ENCODE results near the gene CLDN18. TPM values are rescaled to one million over a fixed set of nuclear protein-coding genes. Genes with fewer than 3 reads are reported as not detected.

The CLDN18 gene
- total RNA-seq, 1 donor from 2014 or later, result not detected

- no peak for ATAC-seq
These were observed 53.5 kb downstream of the CLDN18 start for GRCh38 chr3:138063416-138063815.

- no peak for ATAC-seq
These were observed 56.0 kb downstream of the CLDN18 start for GRCh38 chr3:138065949-138066348.

GRCh38 chr3:138066383-138066782 lies 56.4 kb downstream of the CLDN18 start:
- no peak for ATAC-seq

- ATAC-seq, result no peak
These were observed 57.0 kb downstream of the CLDN18 start for GRCh38 chr3:138066972-138067371.

- ATAC-seq, result no peak
These were observed 58.1 kb downstream of the CLDN18 start for GRCh38 chr3:138068046-138068445.

GRCh38 chr3:138068579-138069174 lies 58.7 kb downstream of the CLDN18 start:
- ATAC-seq, result peak; percentile 89

GRCh38 chr3:138070006-138070405 lies 60.0 kb downstream of the CLDN18 start:
- ATAC-seq, result no peak

- no peak for ATAC-seq
These were observed 62.8 kb downstream of the CLDN18 start for GRCh38 chr3:138072796-138073195.

GRCh38 chr3:138078096-138078495 lies 68.1 kb downstream of the CLDN18 start:
- ATAC-seq, result no peak

GRCh38 chr3:138078901-138079344 lies 69.0 kb downstream of the CLDN18 start:
- ATAC-seq, result peak; percentile 74

GRCh38 chr3:138079901-138080300 lies 69.9 kb downstream of the CLDN18 start:
- no peak for ATAC-seq

GRCh38 chr3:138081371-138082084 lies 71.6 kb downstream of the CLDN18 start:
- ATAC-seq, result peak; percentile 49

GRCh38 chr3:138082085-138082991 lies 72.4 kb downstream of the CLDN18 start:
- ATAC-seq, result peak; percentile 71

GRCh38 chr3:138082992-138083386 lies 73.0 kb downstream of the CLDN18 start:
- ATAC-seq, result no peak

Other genes with a start within 250 kb of the CLDN18 start
- gene SOX14, start 245.8 kb upstream of the CLDN18 start, total RNA-seq, result not detected
- gene DZIP1L, start 105.4 kb downstream of the CLDN18 start, total RNA-seq, result 2.4 TPM
- gene A4GNT, start 122.2 kb downstream of the CLDN18 start, total RNA-seq, result not detected
- gene DBR1, start 164.8 kb downstream of the CLDN18 start, total RNA-seq, result 7.3 TPM
- gene ARMC8, start 177.1 kb downstream of the CLDN18 start, total RNA-seq, result 23.1 TPM

Measured in esophagus mucosa (tissue), 1 donor.